GM12878 (cell line): ENCODE results near the gene CALD1. TPM values are rescaled to one million over a fixed set of nuclear protein-coding genes. Genes with fewer than 3 reads are reported as not detected.

ENCODE experiments used
- CBFB ChIP-seq: IDR thresholded peaks from 2 replicates; pipeline ENCODE4 v1.6.1; 2016; ENCODE audit warnings: antibody characterized with exemption, low read depth
- CBX3 ChIP-seq: fragments of 200-600 bp; sonication (generic); IDR thresholded peaks from 2 replicates; pipeline ENCODE4 v1.6.1; 2016; ENCODE audit warnings: low read depth, borderline replicate concordance
- CBX5 ChIP-seq: sonication (generic); IDR thresholded peaks from 2 replicates; pipeline ENCODE4 v1.6.1; 2016; ENCODE audit warnings: low read depth, moderate library complexity, mild to moderate bottlenecking, inconsistent platforms
- CREB1 ChIP-seq: IDR thresholded peaks from 2 replicates; pipeline ENCODE4 v1.6.1; 2012; ENCODE audit warnings: low read depth, mild to moderate bottlenecking, inconsistent platforms
- DPF2 ChIP-seq: fragments of 450-650 bp; IDR thresholded peaks from 2 replicates; pipeline ENCODE4 v1.6.1; 2017; ENCODE audit warnings: mild to moderate bottlenecking
- E4F1 ChIP-seq: fragments of 450-650 bp; IDR thresholded peaks from 2 replicates; pipeline ENCODE4 v1.6.1; 2018; ENCODE audit warnings: borderline replicate concordance, mild to moderate bottlenecking; ENCODE audit not compliant: partially characterized antibody
- EP300 ChIP-seq, 2 experiments: fragments of 150-350 bp in 1 of 2; IDR thresholded peaks; 2 replicates each; pipeline ENCODE4 v1.6.1; 2011 to 2012; ENCODE audit warnings: low read depth in 2 of 2, low read length in 2 of 2, borderline replicate concordance in 1 of 2, improper control_type of control experiment in 1 of 2, inconsistent platforms in 1 of 2; ENCODE audit not compliant: control insufficient read depth in 1 of 2
- JUND ChIP-seq: IDR thresholded peaks from 2 replicates; pipeline ENCODE4 v1.6.1; 2012; ENCODE audit warnings: low read depth, mild to moderate bottlenecking, low read length, improper control_type of control experiment, moderate library complexity
- KLF5 ChIP-seq: fragments of 450-650 bp; IDR thresholded peaks from 2 replicates; pipeline ENCODE4 v1.6.1; 2014; ENCODE audit warnings: mild to moderate bottlenecking; ENCODE audit not compliant: partially characterized antibody
- MAX ChIP-seq: IDR thresholded peaks from 2 replicates; pipeline ENCODE4 v1.6.1; 2012; ENCODE audit warnings: low read depth, low read length, improper control_type of control experiment
- MTA3 ChIP-seq: IDR thresholded peaks from 2 replicates; pipeline ENCODE4 v1.6.1; 2012; ENCODE audit warnings: low read length, inconsistent platforms, borderline replicate concordance
- MYB ChIP-seq: fragments of 150-350 bp; IDR thresholded peaks from 2 replicates; pipeline ENCODE4 v1.6.1; 2014; ENCODE audit warnings: mild to moderate bottlenecking, low read depth, low read length, borderline replicate concordance
- NR2F1 ChIP-seq: fragments of 450-650 bp; conservative IDR thresholded peaks from 2 replicates; pipeline ENCODE4 v1.6.1; 2017; ENCODE audit warnings: mild to moderate bottlenecking
- NRF1 ChIP-seq: conservative IDR thresholded peaks from 2 replicates; pipeline ENCODE4 v1.6.1; 2011; ENCODE audit warnings: mild to moderate bottlenecking, low read depth, low read length, improper control_type of control experiment
- POLR2A ChIP-seq: IDR thresholded peaks from 2 replicates; pipeline ENCODE4 v1.6.1; 2011; ENCODE audit warnings: low read depth, mild to moderate bottlenecking, low read length
- POU2F2 ChIP-seq: IDR thresholded peaks from 3 replicates; pipeline ENCODE4 v1.6.1; 2011; ENCODE audit warnings: low read depth, mild to moderate bottlenecking, low read length, borderline replicate concordance
- RBBP5 ChIP-seq: fragments of 200-600 bp; sonication (generic); conservative IDR thresholded peaks from 2 replicates; pipeline ENCODE4 v1.6.1; 2016
- RELA ChIP-seq: fragments of 450-650 bp; IDR thresholded peaks from 2 replicates; pipeline ENCODE4 v1.8.0; 2014; ENCODE audit warnings: borderline replicate concordance; ENCODE audit not compliant: partially characterized antibody
- RUNX3 ChIP-seq: IDR thresholded peaks from 2 replicates; pipeline ENCODE4 v1.6.1; 2012; ENCODE audit warnings: low read length, inconsistent platforms
- SMC3 ChIP-seq: IDR thresholded peaks from 2 replicates; pipeline ENCODE4 v1.6.1; 2011; ENCODE audit warnings: low read length, improper control_type of control experiment, borderline replicate concordance
- SREBF2 ChIP-seq: IDR thresholded peaks from 2 replicates; pipeline ENCODE4 v1.6.1; 2012; ENCODE audit warnings: mild to moderate bottlenecking, low read length
- TAF1 ChIP-seq: IDR thresholded peaks from 2 replicates; pipeline ENCODE4 v1.6.1; 2011; ENCODE audit warnings: mild to moderate bottlenecking, low read depth, low read length, borderline replicate concordance
- TCF3 ChIP-seq: IDR thresholded peaks from 2 replicates; pipeline ENCODE4 v1.6.1; 2012; ENCODE audit warnings: low read depth, mild to moderate bottlenecking, low read length, borderline replicate concordance; ENCODE audit not compliant: insufficient read depth
- TCF7 ChIP-seq: IDR thresholded peaks from 2 replicates; pipeline ENCODE4 v1.6.1; 2014; ENCODE audit warnings: antibody characterized with exemption, borderline replicate concordance
- polyA plus RNA-seq, 11 experiments: library from polyadenylated mRNA; depleted of rRNA in 4 of 11; unstranded in 6 of 11; stranded (reverse) in 5 of 11; fragments of >200 nt; fragmentation: Nextera tagmentation in 4 of 11; fragmentation: Illumina TruSeq in 1 of 11; extraction: Ambion mirVana in 4 of 11; extraction: Trizol in 1 of 11; gene quantifications; 1 replicate in 1 of 11; 2 replicates in 10 of 11; pipeline versions ENCODE4 v1.2.1 to v1.2.3, GENCODE V29; 2011 to 2016; ENCODE audit warnings: inconsistent platforms in 2 of 11, missing spikeins in 2 of 11, low read depth in 1 of 11
- total RNA-seq, 4 experiments: library from RNA; depleted of rRNA in 3 of 4; stranded (reverse); fragments of >200 nt in 3 of 4; fragmentation: Illumina TruSeq in 1 of 4; extraction: Trizol in 1 of 4; gene quantifications; 2 replicates each; pipeline versions ENCODE4 v1.2.1 to v1.2.3, GENCODE V29; 2013 to 2021
- TF ChIP-seq, protein P1 (sequence below): fragments of 450-650 bp; IDR thresholded peaks from 2 replicates; pipeline ENCODE4 v1.6.1; 2017; ENCODE audit warnings: low read depth, mild to moderate bottlenecking, moderate library complexity

Gene CALD1
- total and polyA plus RNA-seq, 10 of the 15 experiments (the other 5 are each of a cell fraction or from before 2014, with no cell fraction given), result 0.03 to 1.3 (median 0.22) TPM

DNA sequence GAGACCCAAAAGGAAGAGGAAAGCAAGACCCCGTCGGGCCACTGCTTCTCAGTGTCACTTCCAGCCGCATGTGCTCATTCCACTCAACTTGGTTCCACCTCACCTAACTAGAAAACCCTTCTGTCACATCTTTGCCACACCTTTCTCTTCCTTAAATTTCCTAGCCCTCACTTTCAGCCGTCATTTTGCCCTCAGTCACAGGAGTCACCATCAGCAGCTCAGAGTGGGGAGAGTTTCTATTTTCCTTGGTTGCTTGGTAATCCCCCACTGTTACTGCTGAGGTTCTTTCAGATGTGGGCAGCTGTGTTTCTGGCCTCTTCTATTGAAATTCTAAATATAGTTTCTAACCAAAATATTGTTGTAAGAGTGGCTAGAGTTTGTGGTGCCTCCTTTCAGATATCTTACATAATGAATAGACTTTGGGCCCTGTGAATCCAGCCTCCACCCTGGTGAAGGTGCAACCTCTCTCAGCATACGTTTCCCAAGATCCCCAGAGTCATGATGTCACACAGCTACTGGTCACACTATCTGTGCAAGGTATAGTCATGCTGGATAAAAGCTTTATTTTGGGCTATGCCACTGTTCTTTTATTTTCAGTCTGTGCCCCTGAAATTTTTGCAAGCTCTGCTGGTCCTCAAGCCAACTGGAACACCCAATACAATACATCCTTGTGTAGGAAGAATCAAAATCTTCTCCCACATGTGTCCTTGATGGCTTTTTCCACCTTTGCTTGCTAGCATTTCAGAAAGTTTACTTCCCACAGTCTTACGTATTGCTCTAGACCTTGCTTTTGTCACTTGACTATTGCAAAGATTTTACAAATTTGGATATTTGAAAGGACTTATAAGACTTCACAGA is 216.0 kb downstream of the CALD1 start (continued):
- TF ChIP-seq E4F1, result no peak
- TF ChIP-seq DPF2, result 0 out of 2 replicates have a peak, but pooled peaks have one; percentile 47
- no peak for TF ChIP-seq KLF5
- TF ChIP-seq POLR2A, result no peak; the same call in 1 of the 2 replicates
- peak; percentile 94 for TF ChIP-seq RUNX3
- TF ChIP-seq CBFB, result peak; percentile 37; the same call in 1 of the 2 replicates
- TF ChIP-seq RBBP5, result 0 out of 2 replicates have a peak, but pooled peaks have one; percentile 38
- TF ChIP-seq, protein P1, sequence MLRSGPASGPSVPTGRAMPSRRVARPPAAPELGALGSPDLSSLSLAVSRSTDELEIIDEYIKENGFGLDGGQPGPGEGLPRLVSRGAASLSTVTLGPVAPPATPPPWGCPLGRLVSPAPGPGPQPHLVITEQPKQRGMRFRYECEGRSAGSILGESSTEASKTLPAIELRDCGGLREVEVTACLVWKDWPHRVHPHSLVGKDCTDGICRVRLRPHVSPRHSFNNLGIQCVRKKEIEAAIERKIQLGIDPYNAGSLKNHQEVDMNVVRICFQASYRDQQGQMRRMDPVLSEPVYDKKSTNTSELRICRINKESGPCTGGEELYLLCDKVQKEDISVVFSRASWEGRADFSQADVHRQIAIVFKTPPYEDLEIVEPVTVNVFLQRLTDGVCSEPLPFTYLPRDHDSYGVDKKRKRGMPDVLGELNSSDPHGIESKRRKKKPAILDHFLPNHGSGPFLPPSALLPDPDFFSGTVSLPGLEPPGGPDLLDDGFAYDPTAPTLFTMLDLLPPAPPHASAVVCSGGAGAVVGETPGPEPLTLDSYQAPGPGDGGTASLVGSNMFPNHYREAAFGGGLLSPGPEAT, result peak; percentile 98
- TF ChIP-seq NR2F1, result peak; percentile 43; the same call in 1 of the 2 replicates
- no peak for TF ChIP-seq TAF1
- peak; percentile 64 for TF ChIP-seq CREB1
- TF ChIP-seq RELA, result no peak
- TF ChIP-seq SMC3, result peak; percentile 12; the same call in 1 of the 2 replicates
- TF ChIP-seq NRF1, result no peak
- TF ChIP-seq MAX, result 0 out of 2 replicates have a peak, but pooled peaks have one; percentile 4
- TF ChIP-seq EP300 (IDR thresholded peaks at IDR 0.05; ENCODE audit: borderline replicate concordance in 1 of 2, control insufficient read depth in 1 of 2, low read depth in 2 of 2, low read length in 2 of 2), result peak; percentile 78 to 98; a peak in 3 of 4 replicates
- no peak for TF ChIP-seq POU2F2
- no peak for TF ChIP-seq TCF3
- no peak for TF ChIP-seq CBX3
- TF ChIP-seq JUND, result no peak
- peak; percentile 88 for TF ChIP-seq TCF7
- no peak for TF ChIP-seq SREBF2
- TF ChIP-seq MYB, result no peak
- TF ChIP-seq CBX5, result peak; percentile 33; the same call in 1 of the 2 replicates
- no peak; the same call in 1 of the 2 replicates for TF ChIP-seq MTA3
